HEK293 (cell line): Measurements from ENCODE around the gene MRM1.

Experiments
- CTCF ChIP-seq: fragments of 450-650 bp; formaldehyde crosslinking; IDR thresholded peaks from 2 replicates; pipeline ENCODE4 v1.5.1; 2016; ENCODE audit warnings: missing biosample characterization, missing genetic modification characterization
- GFI1B ChIP-seq: fragments of 450-650 bp; formaldehyde crosslinking; IDR thresholded peaks from 2 replicates; pipeline ENCODE4 v1.5.1; 2016; ENCODE audit warnings: missing biosample characterization, missing genetic modification characterization
- GLI4 ChIP-seq: fragments of 450-650 bp; formaldehyde crosslinking; IDR thresholded peaks from 2 replicates; pipeline ENCODE4 v1.5.1; 2016; ENCODE audit warnings: missing biosample characterization, missing genetic modification characterization
- KLF9 ChIP-seq: fragments of 450-650 bp; formaldehyde crosslinking; IDR thresholded peaks from 2 replicates; pipeline ENCODE4 v1.5.1; 2016; ENCODE audit warnings: missing biosample characterization, missing genetic modification characterization, low read depth
- MEIS1 ChIP-seq: sonication (generic); formaldehyde crosslinking; IDR thresholded peaks from 2 replicates; pipeline ENCODE4 v1.8.1; 2022; ENCODE audit warnings: missing genetic modification reagents, mild to moderate bottlenecking, borderline replicate concordance
- PBX3 ChIP-seq: sonication (generic); formaldehyde crosslinking; IDR thresholded peaks from 2 replicates; pipeline ENCODE4 v1.8.1; 2022; ENCODE audit warnings: mild to moderate bottlenecking, moderate library complexity, missing genetic modification reagents
- REPIN1 ChIP-seq: fragments of 450-650 bp; formaldehyde crosslinking; IDR thresholded peaks from 2 replicates; pipeline ENCODE4 v1.5.1; 2017; ENCODE audit warnings: missing biosample characterization, missing genetic modification characterization, low read depth
- SETDB1 ChIP-seq: IDR thresholded peaks from one replicate; pipeline ENCODE4 v1.6.1; 2017; ENCODE audit warnings: mild to moderate bottlenecking, low read length, moderate library complexity, mixed read lengths; ENCODE audit not compliant: insufficient read length
- ZBTB17 ChIP-seq: fragments of 450-650 bp; formaldehyde crosslinking; IDR thresholded peaks from 2 replicates; pipeline ENCODE4 v1.5.1; 2016; ENCODE audit warnings: missing biosample characterization, missing genetic modification characterization
- ZBTB26 ChIP-seq: fragments of 450-650 bp; formaldehyde crosslinking; optimal IDR thresholded peaks from 2 replicates; pipeline ENCODE3; 2016; ENCODE audit warnings: missing biosample characterization, mild to moderate bottlenecking, missing genetic modification characterization
- ZBTB48 ChIP-seq: fragments of 450-650 bp; formaldehyde crosslinking; IDR thresholded peaks from 2 replicates; pipeline ENCODE4 v1.5.1; 2016; ENCODE audit warnings: missing biosample characterization, missing genetic modification characterization
- ZBTB6 ChIP-seq: fragments of 450-650 bp; formaldehyde crosslinking; IDR thresholded peaks from 2 replicates; pipeline ENCODE4 v1.5.1; 2017; ENCODE audit warnings: missing biosample characterization, missing genetic modification characterization
- ZFP3 ChIP-seq: fragments of 450-650 bp; formaldehyde crosslinking; IDR thresholded peaks from 2 replicates; pipeline ENCODE4 v1.5.1; 2016; ENCODE audit warnings: low read depth, missing biosample characterization, missing genetic modification characterization
- ZNF133 ChIP-seq: fragments of 450-650 bp; formaldehyde crosslinking; IDR thresholded peaks from 2 replicates; pipeline ENCODE4 v1.5.1; 2016; ENCODE audit warnings: missing biosample characterization, missing genetic modification characterization
- ZNF146 ChIP-seq: fragments of 450-650 bp; formaldehyde crosslinking; IDR thresholded peaks from 2 replicates; pipeline ENCODE4 v1.5.1; 2016; ENCODE audit warnings: missing biosample characterization, missing genetic modification characterization
- ZNF184 ChIP-seq: fragments of 450-650 bp; IDR thresholded peaks from 2 replicates; pipeline ENCODE4 v1.5.1; 2018; ENCODE audit warnings: missing biosample characterization, mild to moderate bottlenecking, missing genetic modification characterization
- ZNF274 ChIP-seq, 2 experiments: fragments of 200-500 bp in 1 of 2; fragments of 450-650 bp in 1 of 2; sonication (Bioruptor generic) in 1 of 2; formaldehyde crosslinking in 1 of 2; IDR thresholded peaks; 2 replicates each; pipeline versions ENCODE4 v1.5.1 to v1.6.1; 2014 to 2016; ENCODE audit warnings: borderline replicate concordance in 1 of 2, inconsistent platforms in 1 of 2, low read length in 1 of 2, missing biosample characterization in 1 of 2, missing genetic modification characterization in 1 of 2
- ZNF366 ChIP-seq: fragments of 450-650 bp; formaldehyde crosslinking; conservative IDR thresholded peaks from 2 replicates; pipeline ENCODE4 v1.5.1; 2016; ENCODE audit warnings: missing biosample characterization, missing genetic modification characterization
- ZNF391 ChIP-seq: fragments of 450-650 bp; formaldehyde crosslinking; IDR thresholded peaks from 2 replicates; pipeline ENCODE4 v1.5.1; 2016; ENCODE audit warnings: low read depth, missing biosample characterization, missing genetic modification characterization, borderline replicate concordance
- ZNF426 ChIP-seq: fragments of 450-650 bp; formaldehyde crosslinking; IDR thresholded peaks from 2 replicates; pipeline ENCODE4 v1.5.1; 2017; ENCODE audit warnings: missing biosample characterization, missing genetic modification characterization, mild to moderate bottlenecking, inconsistent platforms, moderate library complexity
- ZNF48 ChIP-seq: fragments of 450-650 bp; formaldehyde crosslinking; IDR thresholded peaks from 2 replicates; pipeline ENCODE4 v1.5.1; 2016; ENCODE audit warnings: missing biosample characterization, missing genetic modification characterization
- ZNF571 ChIP-seq: fragments of 450-650 bp; formaldehyde crosslinking; IDR thresholded peaks from 2 replicates; pipeline ENCODE4 v1.5.0; 2017; ENCODE audit warnings: missing biosample characterization, missing genetic modification characterization
- ZNF610 ChIP-seq: fragments of 450-650 bp; formaldehyde crosslinking; IDR thresholded peaks from 2 replicates; pipeline ENCODE4 v1.5.1; 2016; ENCODE audit warnings: missing biosample characterization, missing genetic modification characterization, borderline replicate concordance
- ZNF624 ChIP-seq: fragments of 450-650 bp; formaldehyde crosslinking; IDR thresholded peaks from 2 replicates; pipeline ENCODE4 v1.5.1; 2017; ENCODE audit warnings: missing biosample characterization, missing genetic modification characterization
- ZNF701 ChIP-seq: fragments of 450-650 bp; formaldehyde crosslinking; IDR thresholded peaks from 2 replicates; pipeline ENCODE4 v1.5.1; 2016; ENCODE audit warnings: missing biosample characterization, missing genetic modification characterization
- ZNF792 ChIP-seq: fragments of 450-650 bp; formaldehyde crosslinking; IDR thresholded peaks from 2 replicates; pipeline ENCODE4 v1.5.1; 2016; ENCODE audit warnings: missing biosample characterization, missing genetic modification characterization
- ZSCAN23 ChIP-seq: fragments of 450-650 bp; formaldehyde crosslinking; IDR thresholded peaks from 2 replicates; pipeline ENCODE4 v1.5.1; 2016; ENCODE audit warnings: missing biosample characterization, missing genetic modification characterization
- ZSCAN4 ChIP-seq: fragments of 450-650 bp; formaldehyde crosslinking; IDR thresholded peaks from 2 replicates; pipeline ENCODE4 v1.5.1; 2017; ENCODE audit warnings: missing biosample characterization, missing genetic modification characterization

Gene MRM1

GRCh38 chr17:36601303-36602029 is at the start of gene MRM1 (continued):
- no peak for TF ChIP-seq ZNF146
- no peak for TF ChIP-seq SETDB1
- no peak for TF ChIP-seq ZNF792 (tag by site-specific recombination)
- peak; percentile 80 for TF ChIP-seq ZBTB26
- TF ChIP-seq ZNF274 (IDR thresholded peaks at IDR 0.05; ENCODE audit: low read length): no peak
- TF ChIP-seq ZNF274 (tag by site-specific recombination; IDR thresholded peaks at IDR 0.05; ENCODE audit: borderline replicate concordance): no peak
- TF ChIP-seq CTCF: peak; percentile 61; the same call in 1 of the 2 replicates
- TF ChIP-seq ZNF391 (tag by site-specific recombination): no peak
- peak; percentile 62; the same call in 1 of the 2 replicates for TF ChIP-seq PBX3 (CRISPR knock-in tag)
- TF ChIP-seq ZNF366 (tag by site-specific recombination): no peak
- no peak for TF ChIP-seq ZNF184 (tag by site-specific recombination)
- TF ChIP-seq ZNF426: no peak
- peak; percentile 46; the same call in 1 of the 2 replicates for TF ChIP-seq KLF9 (tag by site-specific recombination)
- peak; percentile 94 for TF ChIP-seq ZNF610 (tag by site-specific recombination)
- no peak for TF ChIP-seq MEIS1 (CRISPR knock-in tag)
- no peak for TF ChIP-seq ZFP3 (tag by site-specific recombination)
- TF ChIP-seq ZNF133 (tag by site-specific recombination): no peak
- TF ChIP-seq ZNF701 (tag by site-specific recombination): no peak
- no peak for TF ChIP-seq ZSCAN4 (tag by site-specific recombination)
- no peak; the same call in 1 of the 2 replicates for TF ChIP-seq GLI4 (tag by site-specific recombination)
- 0 out of 2 replicates have a peak, but pooled peaks have one; percentile 14 for TF ChIP-seq REPIN1 (tag by site-specific recombination)
- no peak for TF ChIP-seq ZNF624 (tag by site-specific recombination)
- TF ChIP-seq ZBTB6 (tag by site-specific recombination): no peak
- peak; percentile 55; the same call in 1 of the 2 replicates for TF ChIP-seq ZBTB48 (tag by site-specific recombination)
- TF ChIP-seq ZNF571 (tag by site-specific recombination): no peak
- TF ChIP-seq GFI1B (tag by site-specific recombination): no peak
- peak; percentile 96 for TF ChIP-seq ZBTB17 (tag by site-specific recombination)
- no peak for TF ChIP-seq ZNF48 (tag by site-specific recombination)
- no peak for TF ChIP-seq ZSCAN23
